Retinal pigment epithelial cell (primary cell): ENCODE data around the gene BSG.

Source experiments
- DNase-seq: peaks from one replicate; pipeline ENCODE4 v3.0.0-alpha.2; 2010; ENCODE audit warnings: low read depth
- H3K4me3 ChIP-seq: 2 replicates; pipeline ENCODE4 v1.5.1; 2011; ENCODE audit warnings: mild to moderate bottlenecking, low read length, control low read depth, moderate library complexity
- TF ChIP-seq, protein P1 (sequence below): conservative IDR thresholded peaks from 2 replicates; pipeline ENCODE4 v1.5.1; 2011; ENCODE audit warnings: low read depth, low read length, control low read depth, inconsistent platforms

The BSG gene

GRCh38 chr19:555474-555808, 17.0 kb upstream of the BSG start:
- DNase-seq: no peak
- TF ChIP-seq, protein P1, sequence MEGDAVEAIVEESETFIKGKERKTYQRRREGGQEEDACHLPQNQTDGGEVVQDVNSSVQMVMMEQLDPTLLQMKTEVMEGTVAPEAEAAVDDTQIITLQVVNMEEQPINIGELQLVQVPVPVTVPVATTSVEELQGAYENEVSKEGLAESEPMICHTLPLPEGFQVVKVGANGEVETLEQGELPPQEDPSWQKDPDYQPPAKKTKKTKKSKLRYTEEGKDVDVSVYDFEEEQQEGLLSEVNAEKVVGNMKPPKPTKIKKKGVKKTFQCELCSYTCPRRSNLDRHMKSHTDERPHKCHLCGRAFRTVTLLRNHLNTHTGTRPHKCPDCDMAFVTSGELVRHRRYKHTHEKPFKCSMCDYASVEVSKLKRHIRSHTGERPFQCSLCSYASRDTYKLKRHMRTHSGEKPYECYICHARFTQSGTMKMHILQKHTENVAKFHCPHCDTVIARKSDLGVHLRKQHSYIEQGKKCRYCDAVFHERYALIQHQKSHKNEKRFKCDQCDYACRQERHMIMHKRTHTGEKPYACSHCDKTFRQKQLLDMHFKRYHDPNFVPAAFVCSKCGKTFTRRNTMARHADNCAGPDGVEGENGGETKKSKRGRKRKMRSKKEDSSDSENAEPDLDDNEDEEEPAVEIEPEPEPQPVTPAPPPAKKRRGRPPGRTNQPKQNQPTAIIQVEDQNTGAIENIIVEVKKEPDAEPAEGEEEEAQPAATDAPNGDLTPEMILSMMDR: no peak
- H3K4me3 ChIP-seq: no peak overlapping the region

DNA sequence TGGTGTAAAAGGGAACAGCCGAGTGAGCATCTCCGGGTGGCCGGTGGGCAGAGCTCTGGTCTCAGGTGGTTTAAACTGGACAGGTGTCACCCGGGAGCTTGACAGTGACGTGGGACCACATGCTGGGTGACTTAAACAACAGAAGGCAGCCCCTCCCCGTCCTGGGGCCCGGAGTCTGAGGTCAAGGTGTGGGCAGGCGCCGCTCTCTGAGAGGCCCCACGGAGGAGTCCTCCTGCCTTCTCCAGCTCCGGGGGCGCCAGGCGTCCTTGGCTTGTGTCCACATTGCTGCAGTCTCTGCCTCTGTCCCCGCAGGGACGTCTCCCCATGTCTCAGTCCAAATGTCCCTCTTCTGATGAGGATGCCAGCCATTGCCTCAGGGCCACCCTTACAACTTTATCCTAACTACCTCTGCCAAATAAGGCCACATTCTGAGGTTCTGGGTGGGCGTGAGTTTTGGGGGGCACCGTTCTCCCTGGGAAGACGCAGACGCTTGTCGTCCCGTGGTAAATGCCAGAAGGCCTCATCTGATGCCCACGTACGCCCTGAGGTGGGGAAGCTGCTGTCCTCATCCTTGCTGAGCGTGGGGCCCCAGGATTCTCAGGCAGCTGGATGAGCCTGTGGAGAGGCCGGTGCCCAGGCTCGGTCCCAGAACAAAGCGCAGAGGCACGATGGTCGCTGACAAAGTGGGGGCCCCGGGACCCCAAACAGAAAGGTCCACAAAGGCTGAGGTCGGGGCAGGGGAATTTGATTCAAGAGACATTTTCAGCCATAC, 15.6 kb upstream of the BSG start:
- no peak for DNase-seq
- TF ChIP-seq, protein P1: no peak
- H3K4me3 ChIP-seq: no peak overlapping the region

GRCh38 chr19:558770-559439, 13.5 kb upstream of the BSG start:
- no peak for DNase-seq
- TF ChIP-seq, protein P1: no peak
- H3K4me3 ChIP-seq: no peak overlapping the region

- TF ChIP-seq, protein P1: no peak
- H3K4me3 ChIP-seq: no peak overlapping the region
- DNase-seq: no peak
Observed at GRCh38 chr19:560121-560520, 12.3 kb upstream of the BSG start.

- H3K4me3 ChIP-seq: no peak overlapping the region
- DNase-seq: no peak
- TF ChIP-seq, protein P1: no peak
Observed at GRCh38 chr19:566403-566802, 6.0 kb upstream of the BSG start.

- TF ChIP-seq, protein P1: no peak
- no peak overlapping the region for H3K4me3 ChIP-seq
- no peak for DNase-seq
Observed at GRCh38 chr19:566844-567243, 5.6 kb upstream of the BSG start.

GRCh38 chr19:567296-567900, 5.0 kb upstream of the BSG start:
- H3K4me3 ChIP-seq: no peak overlapping the region
- TF ChIP-seq, protein P1: no peak
- DNase-seq: no peak
